SIG-M5 (cell line): ENCODE measurements around the gene CGB1.
"Not testable (repeated sequence)": the region's sequence is repeated elsewhere in the genome, so short reads cannot be mapped to it uniquely, and the experiment has no call there.

Experiments
- DNase-seq: peaks from one replicate; lab custom pipeline; 2025; lab: John Stamatoyannopoulos, UW

Gene CGB1

DNA sequence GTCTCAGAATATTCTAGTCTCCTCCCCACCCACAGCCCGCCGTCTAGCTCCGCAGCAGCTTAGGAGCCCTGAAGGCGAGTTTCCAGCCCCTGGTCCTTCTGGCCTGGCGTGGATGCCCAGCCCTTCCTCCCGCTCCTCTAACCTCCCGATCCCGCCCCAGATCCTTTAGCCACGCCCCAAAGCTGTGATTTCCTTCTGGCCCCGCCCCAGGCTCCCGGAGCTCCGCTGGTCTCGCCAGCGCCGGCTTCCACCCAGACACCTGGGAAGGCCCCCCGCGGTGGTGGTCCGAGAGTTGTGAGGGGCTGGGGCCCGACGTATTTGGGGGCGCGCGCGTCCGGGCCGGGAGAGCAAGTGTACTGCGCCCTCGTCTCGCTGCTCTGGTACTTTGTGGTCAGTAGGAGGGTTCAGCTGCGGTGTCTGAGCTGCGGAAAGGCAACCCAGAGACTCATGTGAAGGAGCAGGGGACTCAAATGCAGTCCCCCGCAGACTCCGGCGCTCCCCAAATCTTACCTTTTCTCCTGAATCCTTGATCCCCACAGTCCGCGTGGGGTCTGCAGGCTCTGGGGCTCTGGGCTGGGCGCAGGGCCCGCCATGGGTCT, 21.0 kb upstream of the CGB1 start, which contains the start of gene CGB7:
Gene CGB7, minus strand, starts transcription at position 114 of the 599 bp plus-strand sequence. CDS start 2,374 bp downstream, outside the sequence.
- no peak for DNase-seq

DNA sequence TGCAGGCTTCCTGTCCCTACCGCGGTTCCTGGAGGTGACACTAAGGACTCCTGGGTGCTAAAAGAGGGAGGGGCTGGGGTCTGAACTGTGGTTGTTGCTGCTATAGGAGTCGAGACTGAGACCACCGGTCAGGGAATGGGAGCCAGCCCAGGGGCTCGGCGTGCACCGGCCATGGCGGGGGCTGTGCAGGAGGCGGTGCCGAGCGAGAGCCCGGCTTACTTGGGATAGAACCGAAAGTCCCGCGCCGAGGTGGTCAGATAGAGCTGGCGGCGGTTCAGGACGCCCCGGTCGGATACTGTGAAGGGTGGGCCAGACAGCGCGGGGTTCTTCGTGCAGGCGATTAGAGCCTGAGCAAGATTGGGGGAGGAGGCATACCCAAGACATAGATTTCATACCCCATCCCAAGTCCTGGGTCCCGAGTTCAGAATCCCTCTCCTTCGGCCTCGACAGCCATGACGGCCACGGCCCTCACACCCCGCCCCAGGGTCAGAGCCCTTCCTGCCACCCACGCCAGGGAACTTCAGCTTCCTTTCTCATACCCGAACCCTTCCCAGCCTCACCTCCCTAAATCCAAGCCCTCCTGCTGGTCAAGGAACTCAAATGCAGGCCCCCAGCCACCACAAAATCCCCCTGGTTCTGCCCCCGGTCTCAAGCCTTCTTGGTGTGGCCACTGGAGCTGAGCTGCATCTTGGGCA, 20.4 kb upstream of the CGB1 start:
- not testable (repeated sequence) for DNase-seq

DNA sequence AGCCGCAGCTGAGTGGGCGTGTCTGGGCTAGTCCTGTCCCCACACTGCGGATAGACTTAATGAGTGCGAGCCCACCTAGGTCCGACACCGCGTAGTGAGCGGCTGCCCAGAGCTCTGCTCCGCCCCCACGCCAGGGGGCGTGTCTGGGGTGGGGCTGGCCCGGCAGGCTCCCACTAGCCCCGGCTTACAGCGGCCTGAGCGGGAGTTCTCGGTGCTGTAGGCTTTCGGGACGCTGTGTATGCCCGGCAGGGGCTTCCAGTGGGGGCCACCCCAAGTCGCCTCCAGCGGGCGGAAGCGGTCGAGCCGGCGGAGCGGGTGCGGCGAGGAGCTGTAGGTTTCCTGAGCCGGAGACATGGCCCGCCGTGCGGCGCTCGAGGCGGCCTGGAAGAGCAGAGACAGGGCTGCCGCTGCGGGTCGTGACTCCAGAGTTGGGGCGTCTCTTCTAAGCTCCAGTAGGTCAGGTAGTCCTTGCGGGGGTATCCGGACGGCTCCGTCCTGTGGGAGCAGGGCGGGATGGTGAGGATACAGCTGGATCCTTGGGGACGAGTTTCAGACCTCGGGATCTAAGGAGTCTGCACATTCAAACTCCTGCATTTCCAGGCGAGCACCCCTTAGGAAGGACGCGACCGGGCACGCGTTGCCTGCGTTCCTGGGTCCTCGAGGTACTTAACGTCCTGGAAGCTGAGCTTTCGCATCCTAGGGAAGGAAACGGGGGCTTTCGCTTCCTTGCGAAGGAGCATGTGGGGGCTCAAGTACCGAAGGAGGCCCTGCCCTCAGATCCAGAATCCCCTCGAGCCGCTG, 19.6 kb upstream of the CGB1 start:
- no peak for DNase-seq

DNA sequence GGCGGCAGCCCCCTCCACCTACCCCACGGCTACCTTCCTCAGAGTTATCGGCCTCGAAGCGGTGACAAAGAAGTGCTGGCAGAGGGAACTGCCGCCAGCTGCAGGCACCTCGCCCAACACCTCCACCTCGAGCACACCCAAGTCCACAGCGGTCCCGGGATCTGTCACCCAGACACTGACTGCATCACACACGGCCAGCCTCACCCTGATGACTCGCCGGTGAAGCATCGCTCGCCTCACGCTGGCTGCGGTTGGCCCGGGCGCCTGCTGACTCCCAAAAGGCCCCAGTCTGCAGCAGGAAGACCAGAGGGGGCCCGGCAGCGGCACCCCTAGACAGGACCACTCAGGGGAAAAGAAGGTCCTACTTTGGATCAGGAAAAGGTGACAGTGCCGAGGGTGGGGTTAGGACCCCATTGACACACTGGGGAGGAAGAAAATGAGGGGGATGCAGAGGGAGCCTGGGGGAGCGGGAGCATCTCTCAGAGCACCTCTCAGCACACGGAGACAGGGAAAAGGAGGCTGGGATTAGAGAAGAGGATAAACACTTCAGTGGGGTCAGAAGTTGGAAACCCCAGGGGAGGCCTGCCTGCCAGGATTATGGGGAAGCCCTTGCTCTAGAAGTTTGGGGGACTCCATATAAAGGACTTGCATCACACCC, 13.8 kb upstream of the CGB1 start:
- not testable (repeated sequence) for DNase-seq

DNA sequence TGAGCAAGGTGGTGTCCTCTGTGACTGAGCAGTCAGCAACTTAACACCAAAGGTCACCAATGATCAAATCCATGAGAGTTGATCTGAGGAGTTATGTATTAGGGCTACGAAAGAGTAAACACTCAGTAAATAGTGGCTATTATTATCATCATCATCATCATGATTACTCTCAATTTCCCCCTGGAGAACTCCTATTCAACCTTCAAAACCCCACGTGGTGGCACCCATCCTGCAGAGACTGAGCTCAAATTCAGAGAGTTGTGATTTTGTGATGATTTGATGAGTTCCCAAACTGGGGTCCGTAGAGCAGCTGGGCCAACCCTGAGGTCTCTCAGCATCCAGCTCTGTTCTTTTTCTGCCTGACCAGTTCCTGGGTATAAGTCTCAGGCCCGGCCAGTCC, 13.1 kb upstream of the CGB1 start:
- not testable (repeated sequence) for DNase-seq

DNA sequence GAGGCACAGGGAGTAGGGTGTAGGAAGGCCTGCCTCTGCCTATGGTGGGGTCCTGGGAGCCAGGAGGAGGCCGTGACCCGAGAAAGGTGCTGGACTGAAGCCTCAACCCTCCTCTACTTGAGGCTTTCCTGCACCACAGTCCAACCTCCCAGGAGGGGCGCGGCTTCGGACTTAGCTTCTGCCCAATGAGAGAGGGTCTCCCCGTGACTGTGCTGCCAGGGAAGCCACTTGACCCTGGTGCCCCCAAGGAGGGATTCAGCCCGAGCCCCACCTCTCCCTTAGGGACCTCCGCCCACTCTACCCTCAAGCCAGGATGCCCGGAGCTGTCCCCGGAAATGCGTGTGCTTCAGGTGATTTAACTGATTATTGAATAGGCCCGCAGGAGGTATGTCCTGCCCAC, 12.3 kb upstream of the CGB1 start, which contains the start of gene CGB8:
Gene CGB8, minus strand, starts transcription at position 101 of the 400 bp plus-strand sequence. CDS start 372 bp downstream, outside the sequence.
- DNase-seq: not testable (repeated sequence)

DNA sequence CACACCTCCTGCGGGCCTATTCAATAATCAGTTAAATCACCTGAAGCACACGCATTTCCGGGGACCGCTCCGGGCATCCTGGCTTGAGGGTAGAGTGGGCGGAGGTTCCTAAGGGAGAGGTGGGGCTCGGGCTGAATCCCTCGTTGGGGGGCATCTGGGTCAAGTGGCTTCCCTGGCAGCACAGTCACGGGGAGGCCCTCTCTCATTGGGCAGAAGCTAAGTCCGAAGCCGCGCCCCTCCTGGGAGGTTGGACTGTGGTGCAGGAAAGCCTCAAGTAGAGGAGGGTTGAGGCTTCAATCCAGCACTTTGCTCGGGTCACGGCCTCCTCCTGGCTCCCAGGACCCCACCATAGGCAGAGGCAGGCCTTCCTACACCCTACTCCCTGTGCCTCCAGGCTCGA, 6.9 kb upstream of the CGB1 start, which contains the start of gene CGB5:
Gene CGB5, plus strand, starts transcription at position 301 of the 400 bp plus-strand sequence. CDS start 362 bp downstream, outside the sequence.
- not testable (repeated sequence) for DNase-seq

DNA sequence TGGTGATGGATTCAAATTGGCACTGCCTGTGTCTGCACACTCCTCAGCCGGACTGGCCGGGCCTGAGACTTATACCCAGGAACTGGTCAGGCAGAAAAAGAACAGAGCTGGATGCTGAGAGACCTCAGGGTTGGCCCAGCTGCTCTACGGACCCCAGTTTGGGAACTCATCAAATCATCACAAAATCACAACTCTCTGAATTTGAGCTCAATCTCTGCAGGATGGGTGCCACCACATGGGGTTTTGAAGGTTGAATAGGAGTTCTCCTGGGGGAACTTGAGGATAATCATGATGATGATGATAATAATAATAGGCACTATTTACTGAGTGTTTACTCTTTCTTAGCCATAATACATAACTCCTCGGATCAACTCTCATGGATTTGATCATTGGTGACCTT, 6.0 kb upstream of the CGB1 start:
- DNase-seq: not testable (repeated sequence)

DNA sequence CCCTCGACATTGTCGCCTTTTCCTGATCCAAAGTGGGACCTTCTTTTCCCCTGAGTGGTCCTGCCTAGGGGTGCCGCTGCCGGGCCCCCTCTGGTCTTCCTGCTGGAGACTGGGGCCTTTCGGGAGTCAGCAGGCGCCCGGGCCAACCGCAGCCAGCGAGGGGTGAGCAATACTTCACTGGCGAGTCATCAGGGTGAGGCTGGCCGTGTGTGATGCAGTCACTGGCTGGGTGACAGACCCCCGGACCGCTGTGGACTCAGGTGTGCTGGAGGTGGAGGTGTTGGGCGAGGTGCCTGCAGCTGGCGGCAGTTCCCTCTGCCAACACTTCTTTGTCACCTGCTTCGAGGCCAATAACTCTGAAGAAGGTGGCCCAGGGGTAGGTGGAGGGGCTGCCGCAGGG, 5.5 kb upstream of the CGB1 start:
- no peak for DNase-seq

DNA sequence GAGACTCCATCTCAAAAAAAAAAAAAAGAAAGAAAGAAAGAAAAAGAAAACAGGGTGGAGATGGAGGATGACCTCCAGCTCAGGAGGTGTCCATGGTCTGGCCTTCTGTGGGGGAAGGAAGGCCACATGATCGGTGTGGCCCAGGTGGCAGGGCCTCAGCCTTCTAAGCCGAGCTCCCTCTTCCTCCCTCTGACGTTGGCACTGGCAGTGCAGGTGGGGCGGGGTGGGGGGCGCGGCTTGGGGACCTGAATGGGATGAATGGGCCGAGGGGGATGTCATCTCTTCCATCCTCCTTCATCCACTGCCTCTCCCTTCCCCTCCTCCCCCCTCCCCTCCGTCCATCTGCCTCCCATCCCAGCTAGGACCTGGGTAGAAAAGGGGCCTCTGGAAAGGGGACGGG, 3.0 kb upstream of the CGB1 start:
- not testable (repeated sequence) for DNase-seq

DNA sequence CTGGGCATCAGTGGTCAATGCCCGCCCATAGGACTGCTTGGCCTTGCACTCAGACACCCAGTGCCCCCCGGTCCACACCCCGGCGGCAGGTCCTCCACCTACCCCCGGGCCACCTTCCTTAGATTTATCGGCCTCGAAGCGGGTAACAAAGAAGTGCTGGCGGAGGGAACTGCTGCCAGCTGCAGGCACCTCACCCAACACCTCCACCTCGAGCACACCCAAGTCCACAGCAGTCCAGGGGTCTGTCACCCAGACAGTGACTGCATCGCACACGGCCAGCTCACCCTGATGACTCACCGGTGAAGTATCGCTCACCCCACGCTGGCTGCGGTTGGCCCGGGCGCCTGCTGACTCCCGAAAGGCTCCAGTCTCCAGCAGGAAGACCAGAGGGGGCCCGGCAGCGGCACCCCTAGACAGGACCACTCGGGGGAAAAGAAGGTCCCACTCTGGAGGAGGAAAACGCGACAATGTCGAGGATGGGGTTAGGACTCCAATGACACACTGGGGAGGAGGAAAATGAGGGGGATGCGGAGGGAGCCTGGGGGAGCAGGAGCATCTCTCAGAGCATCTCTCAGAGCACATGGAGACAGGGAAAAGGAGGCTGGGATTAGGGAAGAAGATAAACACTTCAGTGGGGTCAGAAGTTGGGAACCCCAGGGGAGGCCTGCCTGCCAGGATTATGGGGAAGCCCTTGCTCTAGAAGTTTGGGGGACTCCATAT, 2.0 kb upstream of the CGB1 start:
- DNase-seq: not testable (repeated sequence)

DNA sequence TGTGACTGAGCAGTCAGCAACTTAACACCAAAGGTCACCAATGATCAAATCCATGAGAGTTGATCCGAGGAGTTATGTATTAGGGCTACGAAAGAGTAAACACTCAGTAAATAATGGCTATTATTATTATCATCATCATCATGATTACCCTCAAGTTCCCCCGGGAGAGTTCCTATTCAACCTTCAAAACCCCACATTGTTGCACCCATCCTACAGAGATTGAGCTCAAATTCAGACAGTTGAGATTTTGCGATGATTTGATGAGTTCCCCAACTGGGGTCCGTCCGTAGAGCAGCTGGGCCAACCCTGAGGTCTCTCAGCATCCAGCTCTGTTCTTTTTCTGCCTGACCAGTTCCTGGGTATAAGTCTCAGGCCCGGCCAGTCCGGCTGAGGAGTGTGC, 1.4 kb upstream of the CGB1 start:
- DNase-seq: not testable (repeated sequence)

DNA sequence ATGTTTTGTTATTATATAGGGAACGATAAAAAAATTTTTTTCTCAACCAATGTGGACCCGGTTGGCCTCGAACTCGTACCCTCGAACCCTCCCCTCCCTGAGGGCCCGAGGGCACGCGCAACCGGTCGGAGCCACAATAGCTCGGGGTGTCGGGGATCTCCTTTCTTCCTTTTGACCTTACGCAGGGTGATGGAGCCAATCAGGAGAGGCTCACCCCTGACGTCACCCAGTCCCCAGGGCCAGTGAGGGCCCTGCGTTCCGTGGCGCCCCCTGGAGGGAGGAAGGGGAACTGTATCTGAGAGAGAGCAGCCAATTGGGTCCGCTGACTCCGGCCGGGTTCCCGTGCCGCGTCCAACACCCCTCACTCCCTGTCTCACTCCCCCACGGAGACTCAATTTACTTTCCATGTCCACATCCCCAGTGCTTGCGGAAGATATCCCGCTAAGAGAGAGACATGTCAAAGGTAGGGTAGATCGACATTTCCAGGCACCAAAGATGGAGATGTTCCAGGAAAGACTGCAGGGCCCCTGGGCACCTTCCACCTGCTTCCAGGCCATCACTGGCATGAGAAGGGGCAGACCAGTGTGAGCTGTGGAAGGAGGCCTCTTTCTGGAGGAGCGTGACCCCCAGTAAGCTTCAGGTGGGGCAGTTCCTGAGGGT, 4.9 kb downstream of the CGB1 start, which contains the start of gene CGB2:
Gene CGB2, plus strand, starts transcription at position 249 of the 660 bp plus-strand sequence. Its CDS starts 206 bp downstream, at position 455.
- DNase-seq: not testable (repeated sequence)

DNA sequence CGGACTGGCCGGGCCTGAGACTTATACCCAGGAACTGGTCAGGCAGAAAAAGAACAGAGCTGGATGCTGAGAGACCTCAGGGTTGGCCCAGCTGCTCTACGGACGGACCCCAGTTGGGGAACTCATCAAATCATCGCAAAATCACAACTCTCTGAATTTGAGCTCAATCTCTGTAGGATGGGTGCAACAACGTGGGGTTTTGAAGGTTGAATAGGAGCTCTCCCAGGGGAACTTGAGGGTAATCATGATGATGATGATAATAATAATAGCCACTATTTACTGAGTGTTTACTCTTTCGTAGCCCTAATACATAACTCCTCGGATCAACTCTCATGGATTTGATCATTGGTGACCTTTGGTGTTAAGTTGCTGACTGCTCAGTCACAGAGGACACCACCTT, 6.4 kb downstream of the CGB1 start:
- DNase-seq: not testable (repeated sequence)

DNA sequence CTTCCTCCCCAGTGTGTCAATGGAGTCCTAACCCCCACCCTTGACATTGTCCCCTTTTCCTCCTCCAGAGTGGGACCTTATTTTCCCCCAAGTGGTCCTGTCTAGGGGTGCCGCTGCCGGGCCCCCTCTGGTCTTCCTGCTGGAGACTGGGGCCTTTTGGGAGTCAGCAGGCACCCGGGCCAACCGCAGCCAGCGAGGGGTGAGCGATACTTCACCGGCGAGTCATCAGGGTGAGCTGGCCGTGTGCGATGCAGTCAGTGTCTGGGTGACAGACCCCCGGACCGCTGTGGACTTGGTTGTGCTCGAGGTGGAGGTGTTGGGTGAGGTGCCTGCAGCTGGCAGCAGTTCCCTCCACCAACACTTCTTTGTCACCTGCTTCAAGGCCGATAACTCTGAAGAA, 6.9 kb downstream of the CGB1 start:
- not testable (repeated sequence) for DNase-seq

DNA sequence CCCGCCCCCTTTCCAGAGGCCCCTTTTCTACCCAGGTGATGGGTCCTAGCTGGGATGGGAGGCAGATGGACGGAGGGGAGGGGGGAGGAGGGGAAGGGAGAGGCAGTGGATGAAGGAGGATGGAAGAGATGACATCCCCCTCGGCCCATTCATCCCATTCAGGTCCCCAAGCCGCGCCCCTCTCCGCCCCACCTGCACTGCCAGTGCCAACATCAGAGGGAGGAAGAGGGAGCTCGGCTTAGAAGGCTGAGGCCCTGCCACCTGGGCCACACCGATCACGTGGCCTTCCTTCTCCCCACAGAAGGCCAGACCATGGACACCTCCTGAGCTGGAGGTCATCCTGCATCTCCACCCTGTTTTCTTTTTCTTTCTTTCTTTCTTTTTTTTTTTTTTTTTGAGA, 8.0 kb downstream of the CGB1 start:
- not testable (repeated sequence) for DNase-seq

DNA sequence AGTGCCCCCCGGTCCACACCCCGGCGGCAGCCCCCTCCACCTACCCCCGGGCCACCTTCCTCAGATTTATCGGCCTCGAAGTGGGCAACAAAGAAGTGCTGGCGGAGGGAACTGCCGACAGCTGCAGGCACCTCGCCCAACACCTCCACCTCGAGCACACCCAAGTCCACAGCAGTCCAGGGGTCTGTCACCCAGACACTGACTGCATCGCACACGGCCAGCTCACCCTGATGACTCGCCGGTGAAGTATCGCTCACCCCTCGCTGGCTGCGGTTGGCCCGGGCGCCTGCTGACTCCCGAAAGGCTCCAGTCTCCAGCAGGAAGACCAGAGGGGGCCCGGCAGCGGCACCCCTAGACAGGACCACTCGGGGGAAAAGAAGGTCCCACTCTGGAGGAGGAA, 11.1 kb downstream of the CGB1 start:
- not testable (repeated sequence) for DNase-seq

DNA sequence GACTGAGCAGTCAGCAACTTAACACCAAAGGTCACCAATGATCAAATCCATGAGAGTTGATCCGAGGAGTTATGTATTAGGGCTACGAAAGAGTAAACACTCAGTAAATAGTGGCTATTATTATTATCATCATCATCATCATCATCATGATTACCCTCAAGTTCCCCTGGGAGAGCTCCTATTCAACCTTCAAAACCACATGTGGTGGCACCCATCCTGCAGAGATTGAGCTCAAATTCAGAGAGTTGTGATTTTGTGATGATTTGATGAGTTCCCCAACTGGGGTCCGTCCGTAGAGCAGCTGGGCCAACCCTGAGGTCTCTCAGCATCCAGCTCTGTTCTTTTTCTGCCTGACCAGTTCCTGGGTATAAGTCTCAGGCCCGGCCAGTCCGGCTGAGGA, 11.6 kb downstream of the CGB1 start:
- DNase-seq: not testable (repeated sequence)

DNA sequence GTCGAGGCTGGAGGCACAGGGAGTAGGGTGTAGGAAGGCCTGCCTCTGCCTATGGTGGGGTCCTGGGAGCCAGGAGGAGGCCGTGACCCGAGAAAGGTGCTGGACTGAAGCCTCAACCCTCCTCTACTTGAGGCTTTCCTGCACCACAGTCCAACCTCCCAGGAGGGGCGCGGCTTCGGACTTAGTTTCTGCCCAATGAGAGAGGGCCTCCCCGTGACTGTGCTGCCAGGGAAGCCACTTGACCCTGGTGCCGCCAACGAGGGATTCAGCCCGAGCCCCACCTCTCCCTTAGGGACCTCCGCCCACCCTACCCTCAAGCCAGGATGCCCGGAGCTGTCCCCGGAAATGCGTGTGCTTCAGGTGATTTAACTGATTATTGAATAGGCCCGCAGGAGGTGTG, 12.5 kb downstream of the CGB1 start, which contains the start of gene CGB3:
Gene CGB3, minus strand, starts transcription at position 101 of the 400 bp plus-strand sequence. CDS start 362 bp downstream, outside the sequence.
- not testable (repeated sequence) for DNase-seq

DNA sequence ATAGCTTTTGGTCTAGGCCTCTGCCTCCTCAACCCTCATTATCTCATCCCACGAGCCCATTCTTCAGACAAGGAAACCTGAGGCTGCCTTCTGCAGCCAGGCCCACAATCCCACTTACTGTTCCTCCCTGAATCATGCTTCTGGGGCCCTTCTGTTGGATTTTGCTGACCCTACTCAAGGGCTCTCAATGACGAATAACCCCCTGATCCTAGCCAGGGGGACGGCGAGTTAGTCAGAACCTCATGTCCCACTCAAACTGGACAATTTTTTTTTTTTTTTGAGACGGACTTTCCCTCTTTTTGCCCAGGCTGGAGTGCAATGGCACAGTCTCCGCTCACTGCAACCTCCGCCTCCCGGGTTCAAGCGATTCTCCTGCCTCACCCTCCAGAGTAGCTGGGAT, 14.6 kb downstream of the CGB1 start:
- no peak for DNase-seq
